Calu3 (cell line): ENCODE results near the gene CAMK1D. TPM values are rescaled to one million over a fixed set of nuclear protein-coding genes. Genes with fewer than 3 reads are reported as not detected.

Source experiments
- BruUV-seq: library from RNA; stranded (reverse); fragments of 400-500 nt; replicated peaks from 2 replicates; lab custom pipeline; 2021; lab: Mats Ljungman, UMichigan
- CTCF ChIA-PET: fragments of 300-600 bp; sonication (Branson Sonifier 250); formaldehyde crosslinking; loops from one replicate; lab custom pipeline; 2022; ENCODE audit warnings: antibody characterized with exemption; lab: Charles Lee
- DNase-seq: peaks from one replicate; pipeline ENCODE4 v3.0.0; 2022
- H3K27ac Mint-ChIP-seq: one replicate; pipeline ENCODE4 v1.8.0; 2022; ENCODE audit warnings: mixed read lengths; ENCODE audit not compliant: unreplicated experiment
- H3K27me3 Mint-ChIP-seq: one replicate; pipeline ENCODE4 v1.8.0; 2022; ENCODE audit warnings: mixed read lengths; ENCODE audit not compliant: unreplicated experiment
- H3K36me3 Mint-ChIP-seq: one replicate; pipeline ENCODE4 v1.8.0; 2022; ENCODE audit warnings: mild to moderate bottlenecking, moderate library complexity, mixed read lengths; ENCODE audit not compliant: insufficient read depth, unreplicated experiment
- H3K4me1 Mint-ChIP-seq: one replicate; pipeline ENCODE4 v1.8.0; 2022; ENCODE audit warnings: mild to moderate bottlenecking, low read depth, mixed read lengths; ENCODE audit not compliant: unreplicated experiment
- H3K4me3 Mint-ChIP-seq: one replicate; pipeline ENCODE4 v1.8.0; 2022; ENCODE audit warnings: mild to moderate bottlenecking, low read depth, moderate library complexity, mixed read lengths; ENCODE audit not compliant: unreplicated experiment
- H3K9me3 Mint-ChIP-seq: one replicate; pipeline ENCODE4 v1.8.0; 2022; ENCODE audit warnings: low read depth, mixed read lengths; ENCODE audit not compliant: unreplicated experiment
- CTCF ChIP-seq: fragments of 200-600 bp; IDR thresholded peaks from one replicate; pipeline ENCODE4 v1.8.0; 2022; ENCODE audit warnings: antibody characterized with exemption; ENCODE audit not compliant: unreplicated experiment
- intact Hi-C: fragments of 100-400 bp; cut with micrococcal nuclease; formaldehyde crosslinking; loops from one replicate; pipeline ENCODE4 v1.10.0; 2022; ENCODE audit not compliant: unreplicated experiment
- total RNA-seq: library from RNA; stranded (reverse); gene quantifications from 2 replicates; pipeline ENCODE4 v1.2.3, GENCODE V29; 2022

The CAMK1D gene
- total RNA-seq, 1 experiment from 2014 or later, result 2.6 TPM

GRCh38 chr10:12337453-12338372 is 11.6 kb upstream of the CAMK1D start:
- H3K9me3 Mint-ChIP-seq, result no peaks in the 10 kb centered on the region
- no peak for TF ChIP-seq CTCF
- H3K36me3 Mint-ChIP-seq, result peaks cover 8% of the 10 kb centered on the region
- H3K4me3 Mint-ChIP-seq, result no peak overlapping the region
- intact Hi-C loops, result no loop called here
- no TSS peak for BruUV-seq
- no peak overlapping the region for H3K27ac Mint-ChIP-seq
- H3K4me1 Mint-ChIP-seq, result peaks cover 12% of the 10 kb centered on the region
- peaks cover 9% of the 10 kb centered on the region for H3K27me3 Mint-ChIP-seq
- no peak for DNase-seq
- CTCF ChIA-PET, result interaction anchor here (1.1 kb wide), 1 partner anchor 16 kb away, joined by 6 read pairs; no protein-coding TSS in a partner anchor

- no peak overlapping the region for H3K27ac Mint-ChIP-seq
- no peak overlapping the region for H3K4me3 Mint-ChIP-seq
- CTCF ChIA-PET, result interaction anchor here (0.7 kb wide), 1 partner anchor 34 kb away, joined by 7 read pairs; no protein-coding TSS in a partner anchor
- no peak for TF ChIP-seq CTCF
- no peaks in the 10 kb centered on the region for H3K9me3 Mint-ChIP-seq
- peaks cover 3% of the 10 kb centered on the region for H3K4me1 Mint-ChIP-seq
- no TSS peak for BruUV-seq
- no peak for DNase-seq
- peaks cover under 1% of the 10 kb centered on the region for H3K36me3 Mint-ChIP-seq
- intact Hi-C loops, result no loop called here
- H3K27me3 Mint-ChIP-seq, result peaks cover 9% of the 10 kb centered on the region
Measured at GRCh38 chr10:12338981-12339380, 10.4 kb upstream of the CAMK1D start.

- intact Hi-C loops, result loop anchor here (10.0 kb wide), 1 partner anchor 74 kb away; no protein-coding TSS in a partner anchor
- CTCF ChIA-PET, result no interaction called here
- BruUV-seq, result no TSS peak
Measured at GRCh38 chr10:12340371-12340770, 9.0 kb upstream of the CAMK1D start.

GRCh38 chr10:12340937-12341336 is 8.4 kb upstream of the CAMK1D start:
- CTCF ChIA-PET, result no interaction called here
- TF ChIP-seq CTCF, result no peak
- no peaks in the 10 kb centered on the region for H3K4me1 Mint-ChIP-seq
- BruUV-seq, result no TSS peak
- DNase-seq, result no peak
- H3K9me3 Mint-ChIP-seq, result no peaks in the 10 kb centered on the region
- no peak overlapping the region for H3K4me3 Mint-ChIP-seq
- peaks cover 9% of the 10 kb centered on the region for H3K27me3 Mint-ChIP-seq
- no peaks in the 10 kb centered on the region for H3K36me3 Mint-ChIP-seq
- H3K27ac Mint-ChIP-seq, result no peak overlapping the region
- intact Hi-C loops, result loop anchor here (10.0 kb wide), 1 partner anchor 74 kb away; no protein-coding TSS in a partner anchor

More at GRCh38 chr10:12340371-12340770, 9.0 kb upstream of the CAMK1D start:
- no peak overlapping the region for H3K4me3 Mint-ChIP-seq
- H3K4me1 Mint-ChIP-seq, result no peaks in the 10 kb centered on the region
- no peak for DNase-seq
- no peak for TF ChIP-seq CTCF
- no peaks in the 10 kb centered on the region for H3K36me3 Mint-ChIP-seq
- peaks cover 9% of the 10 kb centered on the region for H3K27me3 Mint-ChIP-seq
- H3K27ac Mint-ChIP-seq, result no peak overlapping the region
- no peaks in the 10 kb centered on the region for H3K9me3 Mint-ChIP-seq
